NCI-H82 (cell line): ENCODE results near the gene KRCC1.
"Not testable (repeated sequence)": the region's sequence is repeated elsewhere in the genome, so short reads cannot be mapped to it uniquely, and the experiment has no call there.

ENCODE experiments used
- DNase-seq: peaks from one replicate; lab custom pipeline; 2025; lab: John Stamatoyannopoulos, UW

KRCC1 gene

GRCh38 chr2:88038263-88039105 is 17.1 kb downstream of the KRCC1 start:
- DNase-seq = peak; percentile 99

- DNase-seq = no peak
Observed at GRCh38 chr2:88036606-88037005, 19.0 kb downstream of the KRCC1 start.

- DNase-seq = no peak
Observed at GRCh38 chr2:88036182-88036581, 19.4 kb downstream of the KRCC1 start.

GRCh38 chr2:88032070-88032702 is 23.4 kb downstream of the KRCC1 start:
- no peak for DNase-seq

- no peak for DNase-seq
Observed at GRCh38 chr2:88028931-88029330, 26.7 kb downstream of the KRCC1 start.

GRCh38 chr2:88027697-88028389 is 27.7 kb downstream of the KRCC1 start:
- no peak for DNase-seq

GRCh38 chr2:88024509-88024908 is 31.1 kb downstream of the KRCC1 start:
- no peak for DNase-seq

- DNase-seq = no peak
Observed at GRCh38 chr2:88022669-88022921, 33.0 kb downstream of the KRCC1 start.

GRCh38 chr2:88019985-88020384 is 35.6 kb downstream of the KRCC1 start:
- no peak for DNase-seq

- no peak for DNase-seq
Observed at GRCh38 chr2:88018909-88019308, 36.7 kb downstream of the KRCC1 start.

GRCh38 chr2:88018077-88018805 is 37.3 kb downstream of the KRCC1 start:
- not testable (repeated sequence) for DNase-seq

- not testable (repeated sequence) for DNase-seq
Observed at GRCh38 chr2:88017780-88018038, 37.9 kb downstream of the KRCC1 start.

- DNase-seq = peak; percentile 93
Observed at GRCh38 chr2:88016960-88017779, 38.4 kb downstream of the KRCC1 start.

GRCh38 chr2:88016086-88016959 is 39.3 kb downstream of the KRCC1 start, which contains the start of gene RNU2-63P:
Gene RNU2-63P (minus strand): TSS chr2:88016547.
- peak; percentile 97 for DNase-seq

- DNase-seq = no peak
Observed at GRCh38 chr2:88011011-88011410, 44.6 kb downstream of the KRCC1 start.

GRCh38 chr2:88010136-88010535 is 45.4 kb downstream of the KRCC1 start:
- DNase-seq = no peak

- peak; percentile 97 for DNase-seq
Observed at GRCh38 chr2:88006912-88007439, 48.6 kb downstream of the KRCC1 start.

GRCh38 chr2:88005776-88006175 is 49.8 kb downstream of the KRCC1 start:
- DNase-seq = no peak

GRCh38 chr2:88003074-88003755 is 52.4 kb downstream of the KRCC1 start:
- no peak for DNase-seq

- no peak for DNase-seq
Observed at GRCh38 chr2:88002359-88002707, 53.2 kb downstream of the KRCC1 start.
